Panc1 (cell line): ENCODE results near the gene EPHA6.

Experiments
- POLR2AphosphoS5 ChIP-seq: IDR thresholded peaks from 2 replicates; pipeline ENCODE4 v1.6.1; 2012; ENCODE audit warnings: mild to moderate bottlenecking, low read depth, low read length, moderate library complexity
- REST ChIP-seq, 2 experiments: IDR thresholded peaks; 2 replicates each; pipeline ENCODE4 v1.6.1; 2011 to 2012; ENCODE audit warnings: low read depth in 2 of 2, control low read depth in 1 of 2, low read length in 1 of 2, mild to moderate bottlenecking in 1 of 2, moderate library complexity in 1 of 2; ENCODE audit not compliant: insufficient read depth in 1 of 2
- SIN3A ChIP-seq: IDR thresholded peaks from 2 replicates; pipeline ENCODE4 v1.6.1; 2012; ENCODE audit warnings: low read depth, mild to moderate bottlenecking, low read length, moderate library complexity, borderline replicate concordance; ENCODE audit not compliant: insufficient read depth
- TCF7L2 ChIP-seq: IDR thresholded peaks from 2 replicates; pipeline ENCODE4 v1.6.1; 2011; ENCODE audit warnings: mild to moderate bottlenecking, low read depth, low read length, inconsistent platforms
- TF ChIP-seq, protein P1 (sequence below): fragments of 450-650 bp; IDR thresholded peaks from 2 replicates; pipeline ENCODE4 v1.5.1; 2017; ENCODE audit warnings: mild to moderate bottlenecking

- TF ChIP-seq REST (IDR thresholded peaks at IDR 0.05; ENCODE audit: insufficient read depth in 1 of 2, low read depth in 2 of 2, low read length in 1 of 2) (no peak), TCF7L2 (no peak), SIN3A (no peak), POLR2AphosphoS5 (no peak)
- TF ChIP-seq, protein P1, sequence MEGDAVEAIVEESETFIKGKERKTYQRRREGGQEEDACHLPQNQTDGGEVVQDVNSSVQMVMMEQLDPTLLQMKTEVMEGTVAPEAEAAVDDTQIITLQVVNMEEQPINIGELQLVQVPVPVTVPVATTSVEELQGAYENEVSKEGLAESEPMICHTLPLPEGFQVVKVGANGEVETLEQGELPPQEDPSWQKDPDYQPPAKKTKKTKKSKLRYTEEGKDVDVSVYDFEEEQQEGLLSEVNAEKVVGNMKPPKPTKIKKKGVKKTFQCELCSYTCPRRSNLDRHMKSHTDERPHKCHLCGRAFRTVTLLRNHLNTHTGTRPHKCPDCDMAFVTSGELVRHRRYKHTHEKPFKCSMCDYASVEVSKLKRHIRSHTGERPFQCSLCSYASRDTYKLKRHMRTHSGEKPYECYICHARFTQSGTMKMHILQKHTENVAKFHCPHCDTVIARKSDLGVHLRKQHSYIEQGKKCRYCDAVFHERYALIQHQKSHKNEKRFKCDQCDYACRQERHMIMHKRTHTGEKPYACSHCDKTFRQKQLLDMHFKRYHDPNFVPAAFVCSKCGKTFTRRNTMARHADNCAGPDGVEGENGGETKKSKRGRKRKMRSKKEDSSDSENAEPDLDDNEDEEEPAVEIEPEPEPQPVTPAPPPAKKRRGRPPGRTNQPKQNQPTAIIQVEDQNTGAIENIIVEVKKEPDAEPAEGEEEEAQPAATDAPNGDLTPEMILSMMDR = no peak
Observed at GRCh38 chr3:96877510-96877909, 63.1 kb downstream of the EPHA6 start.
